GM23338 (cell line): ENCODE measurements around the gene RASAL3. TPM values are rescaled to one million over a fixed set of nuclear protein-coding genes. Genes with fewer than 3 reads are reported as not detected.

Source experiments
- ATAC-seq: fragments of 200-7000 bp; cut with Tn5 transposase; 3 replicates; pipeline ENCODE4 v1.9.1; 2020
- DNase-seq: peaks from one replicate; pipeline ENCODE4 v3.0.0-alpha.2; 2015; ENCODE audit warnings: low spot score
- H2AFZ ChIP-seq: fragments of 200-600 bp; sonication (generic); 2 replicates; pipeline ENCODE4 v1.8.0; 2016; ENCODE audit warnings: antibody characterized with exemption, mild to moderate bottlenecking, moderate library complexity
- H3F3A ChIP-seq: fragments of 200-600 bp; sonication (generic); replicated peaks from 2 replicates; pipeline ENCODE4 v1.8.0; 2017; ENCODE audit warnings: antibody characterized with exemption, mixed run types, low read depth
- H3K27ac ChIP-seq: fragments of 200-600 bp; sonication (generic); 2 replicates; pipeline ENCODE4 v1.6.1; 2016; ENCODE audit warnings: low read depth
- H3K27me3 ChIP-seq: fragments of 200-600 bp; sonication (generic); 2 replicates; pipeline ENCODE4 v1.8.0; 2016; ENCODE audit warnings: mild to moderate bottlenecking, mixed run types, moderate library complexity; ENCODE audit not compliant: insufficient read depth
- H3K36me3 ChIP-seq: fragments of 200-600 bp; sonication (generic); 2 replicates; pipeline ENCODE4 v1.8.0; 2016; ENCODE audit warnings: mild to moderate bottlenecking; ENCODE audit not compliant: insufficient read depth
- H3K4me1 ChIP-seq: fragments of 200-600 bp; sonication (generic); 2 replicates; pipeline ENCODE4 v1.8.0; 2016; ENCODE audit warnings: mild to moderate bottlenecking, moderate library complexity; ENCODE audit not compliant: insufficient read depth
- H3K4me2 ChIP-seq: fragments of 200-600 bp; sonication (generic); 2 replicates; pipeline ENCODE4 v1.7.1; 2017; ENCODE audit warnings: mixed run types
- H3K4me3 ChIP-seq: fragments of 200-600 bp; sonication (generic); 2 replicates; pipeline ENCODE4 v1.6.1; 2016; ENCODE audit warnings: mixed run types
- H3K79me2 ChIP-seq: fragments of 200-600 bp; sonication (generic); replicated peaks from 2 replicates; pipeline ENCODE4 v1.8.0; 2017; ENCODE audit warnings: mild to moderate bottlenecking; ENCODE audit not compliant: insufficient read depth
- H3K9me2 ChIP-seq: fragments of 200-600 bp; sonication (generic); 2 replicates; pipeline ENCODE4 v1.8.0; 2017; ENCODE audit not compliant: insufficient read depth
- H4K20me1 ChIP-seq: fragments of 200-600 bp; sonication (generic); replicated peaks from 2 replicates; pipeline ENCODE4 v1.8.0; 2017; ENCODE audit warnings: mild to moderate bottlenecking; ENCODE audit not compliant: insufficient read depth
- H3K27ac Mint-ChIP-seq: 2 replicates; pipeline ENCODE4 v1.8.0; 2020; ENCODE audit warnings: inconsistent platforms, mild to moderate bottlenecking, moderate library complexity, mixed read lengths
- H3K27me3 Mint-ChIP-seq: 3 replicates; pipeline ENCODE4 v1.8.0; 2022; ENCODE audit warnings: low read depth, mild to moderate bottlenecking, moderate library complexity, mixed read lengths, inconsistent platforms; ENCODE audit not compliant: insufficient read depth, poor library complexity
- H3K36me3 Mint-ChIP-seq: 3 replicates; pipeline ENCODE4 v1.8.0; 2021; ENCODE audit warnings: low read depth, mild to moderate bottlenecking, inconsistent platforms, moderate library complexity, mixed read lengths
- H3K4me1 Mint-ChIP-seq: 3 replicates; pipeline ENCODE4 v1.8.0; 2020; ENCODE audit warnings: mild to moderate bottlenecking, inconsistent platforms, mixed read lengths
- H3K4me3 Mint-ChIP-seq: 3 replicates; pipeline ENCODE4 v1.8.0; 2021; ENCODE audit warnings: moderate library complexity, mild to moderate bottlenecking, inconsistent platforms, mixed read lengths
- H3K9me3 Mint-ChIP-seq: 3 replicates; pipeline ENCODE4 v1.8.0; 2020; ENCODE audit warnings: moderate library complexity, mild to moderate bottlenecking, inconsistent platforms, mixed read lengths
- CREB1 ChIP-seq: fragments of 250-450 bp; sonication (Bioruptor Pico); IDR thresholded peaks from 2 replicates; pipeline ENCODE4 v1.5.0; 2020; ENCODE audit warnings: low read depth, mild to moderate bottlenecking, moderate library complexity
- EZH2phosphoT487 ChIP-seq: fragments of 200-600 bp; sonication (generic); IDR thresholded peaks from one replicate; pipeline ENCODE4 v1.8.1; 2018; ENCODE audit warnings: antibody characterized with exemption; ENCODE audit not compliant: unreplicated experiment
- NANOG ChIP-seq: IDR thresholded peaks from 2 replicates; pipeline ENCODE4 v1.6.1; 2016; ENCODE audit warnings: antibody characterized with exemption, borderline replicate concordance
- POLR2AphosphoS5 ChIP-seq: IDR thresholded peaks from 2 replicates; pipeline ENCODE4 v1.6.1; 2016; ENCODE audit warnings: antibody characterized with exemption, low read depth
- polyA plus RNA-seq: library from polyadenylated mRNA; unstranded; fragments of >200 nt; fragmentation: Nextera tagmentation; extraction: Ambion mirVana; gene quantifications from 2 replicates; pipeline ENCODE4 v1.2.1, GENCODE V29; 2016
- total RNA-seq: library from RNA; depleted of rRNA; stranded (reverse); fragments of >200 nt; shearing (Covaris generic); gene quantifications from 2 replicates; pipeline ENCODE4 v1.2.3, GENCODE V29; 2014
- TF ChIP-seq, protein P1 (sequence below): fragments of 250-450 bp; sonication (Bioruptor Pico); IDR thresholded peaks from 2 replicates; pipeline ENCODE4 v1.5.0; 2020; ENCODE audit warnings: mild to moderate bottlenecking, moderate library complexity
- TF ChIP-seq, protein P2 (sequence below), 2 experiments: fragments of 200-600 bp in 1 of 2; sonication (generic) in 1 of 2; conservative IDR thresholded peaks; 2 replicates each; pipeline versions ENCODE4 v1.5.1 to v1.6.1; 2016 to 2017; ENCODE audit warnings: antibody characterized with exemption in 2 of 2, low read depth in 2 of 2, mild to moderate bottlenecking in 2 of 2, moderate library complexity in 1 of 2
- TF ChIP-seq, protein P3 (sequence below): IDR thresholded peaks from one replicate; pipeline ENCODE4 v1.6.1; 2018; ENCODE audit warnings: antibody characterized with exemption; ENCODE audit not compliant: unreplicated experiment
- TF ChIP-seq, protein P4 (sequence below): IDR thresholded peaks from 2 replicates; pipeline ENCODE4 v1.6.1; 2016; ENCODE audit warnings: antibody characterized with exemption

Gene RASAL3
- total and polyA plus RNA-seq, 2 experiments from 2014 or later, result 1.8 to 1.9 TPM

DNA sequence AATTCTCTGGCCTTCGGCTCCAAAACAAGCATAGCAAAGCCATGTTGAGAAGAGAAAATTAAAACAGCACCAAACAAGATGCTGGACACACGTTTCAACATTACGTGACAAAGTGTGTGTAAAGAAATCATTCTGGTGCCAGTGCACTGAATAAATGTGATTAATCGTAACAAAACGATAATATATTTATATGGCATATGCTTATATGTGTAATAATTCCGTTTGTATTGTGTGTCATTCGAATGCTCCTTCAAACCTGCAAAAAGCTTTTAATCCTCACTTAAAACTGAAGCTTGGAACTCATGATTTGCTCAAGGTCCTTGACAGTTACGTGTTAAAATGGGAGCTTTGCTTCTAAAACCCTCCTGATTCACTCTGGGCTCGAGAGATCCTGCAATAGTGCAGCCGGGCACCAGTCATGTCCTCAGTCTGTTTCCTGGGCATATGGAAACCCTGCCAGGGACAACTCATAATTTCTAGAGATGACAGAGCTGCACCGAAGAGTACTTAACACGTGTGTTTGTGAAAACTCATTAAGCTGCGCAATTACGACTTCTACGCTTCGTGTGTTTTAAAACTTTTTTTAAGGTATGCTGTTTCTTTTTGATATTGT, 44.8 kb downstream of the RASAL3 start (continued):
- TF ChIP-seq, protein P1, sequence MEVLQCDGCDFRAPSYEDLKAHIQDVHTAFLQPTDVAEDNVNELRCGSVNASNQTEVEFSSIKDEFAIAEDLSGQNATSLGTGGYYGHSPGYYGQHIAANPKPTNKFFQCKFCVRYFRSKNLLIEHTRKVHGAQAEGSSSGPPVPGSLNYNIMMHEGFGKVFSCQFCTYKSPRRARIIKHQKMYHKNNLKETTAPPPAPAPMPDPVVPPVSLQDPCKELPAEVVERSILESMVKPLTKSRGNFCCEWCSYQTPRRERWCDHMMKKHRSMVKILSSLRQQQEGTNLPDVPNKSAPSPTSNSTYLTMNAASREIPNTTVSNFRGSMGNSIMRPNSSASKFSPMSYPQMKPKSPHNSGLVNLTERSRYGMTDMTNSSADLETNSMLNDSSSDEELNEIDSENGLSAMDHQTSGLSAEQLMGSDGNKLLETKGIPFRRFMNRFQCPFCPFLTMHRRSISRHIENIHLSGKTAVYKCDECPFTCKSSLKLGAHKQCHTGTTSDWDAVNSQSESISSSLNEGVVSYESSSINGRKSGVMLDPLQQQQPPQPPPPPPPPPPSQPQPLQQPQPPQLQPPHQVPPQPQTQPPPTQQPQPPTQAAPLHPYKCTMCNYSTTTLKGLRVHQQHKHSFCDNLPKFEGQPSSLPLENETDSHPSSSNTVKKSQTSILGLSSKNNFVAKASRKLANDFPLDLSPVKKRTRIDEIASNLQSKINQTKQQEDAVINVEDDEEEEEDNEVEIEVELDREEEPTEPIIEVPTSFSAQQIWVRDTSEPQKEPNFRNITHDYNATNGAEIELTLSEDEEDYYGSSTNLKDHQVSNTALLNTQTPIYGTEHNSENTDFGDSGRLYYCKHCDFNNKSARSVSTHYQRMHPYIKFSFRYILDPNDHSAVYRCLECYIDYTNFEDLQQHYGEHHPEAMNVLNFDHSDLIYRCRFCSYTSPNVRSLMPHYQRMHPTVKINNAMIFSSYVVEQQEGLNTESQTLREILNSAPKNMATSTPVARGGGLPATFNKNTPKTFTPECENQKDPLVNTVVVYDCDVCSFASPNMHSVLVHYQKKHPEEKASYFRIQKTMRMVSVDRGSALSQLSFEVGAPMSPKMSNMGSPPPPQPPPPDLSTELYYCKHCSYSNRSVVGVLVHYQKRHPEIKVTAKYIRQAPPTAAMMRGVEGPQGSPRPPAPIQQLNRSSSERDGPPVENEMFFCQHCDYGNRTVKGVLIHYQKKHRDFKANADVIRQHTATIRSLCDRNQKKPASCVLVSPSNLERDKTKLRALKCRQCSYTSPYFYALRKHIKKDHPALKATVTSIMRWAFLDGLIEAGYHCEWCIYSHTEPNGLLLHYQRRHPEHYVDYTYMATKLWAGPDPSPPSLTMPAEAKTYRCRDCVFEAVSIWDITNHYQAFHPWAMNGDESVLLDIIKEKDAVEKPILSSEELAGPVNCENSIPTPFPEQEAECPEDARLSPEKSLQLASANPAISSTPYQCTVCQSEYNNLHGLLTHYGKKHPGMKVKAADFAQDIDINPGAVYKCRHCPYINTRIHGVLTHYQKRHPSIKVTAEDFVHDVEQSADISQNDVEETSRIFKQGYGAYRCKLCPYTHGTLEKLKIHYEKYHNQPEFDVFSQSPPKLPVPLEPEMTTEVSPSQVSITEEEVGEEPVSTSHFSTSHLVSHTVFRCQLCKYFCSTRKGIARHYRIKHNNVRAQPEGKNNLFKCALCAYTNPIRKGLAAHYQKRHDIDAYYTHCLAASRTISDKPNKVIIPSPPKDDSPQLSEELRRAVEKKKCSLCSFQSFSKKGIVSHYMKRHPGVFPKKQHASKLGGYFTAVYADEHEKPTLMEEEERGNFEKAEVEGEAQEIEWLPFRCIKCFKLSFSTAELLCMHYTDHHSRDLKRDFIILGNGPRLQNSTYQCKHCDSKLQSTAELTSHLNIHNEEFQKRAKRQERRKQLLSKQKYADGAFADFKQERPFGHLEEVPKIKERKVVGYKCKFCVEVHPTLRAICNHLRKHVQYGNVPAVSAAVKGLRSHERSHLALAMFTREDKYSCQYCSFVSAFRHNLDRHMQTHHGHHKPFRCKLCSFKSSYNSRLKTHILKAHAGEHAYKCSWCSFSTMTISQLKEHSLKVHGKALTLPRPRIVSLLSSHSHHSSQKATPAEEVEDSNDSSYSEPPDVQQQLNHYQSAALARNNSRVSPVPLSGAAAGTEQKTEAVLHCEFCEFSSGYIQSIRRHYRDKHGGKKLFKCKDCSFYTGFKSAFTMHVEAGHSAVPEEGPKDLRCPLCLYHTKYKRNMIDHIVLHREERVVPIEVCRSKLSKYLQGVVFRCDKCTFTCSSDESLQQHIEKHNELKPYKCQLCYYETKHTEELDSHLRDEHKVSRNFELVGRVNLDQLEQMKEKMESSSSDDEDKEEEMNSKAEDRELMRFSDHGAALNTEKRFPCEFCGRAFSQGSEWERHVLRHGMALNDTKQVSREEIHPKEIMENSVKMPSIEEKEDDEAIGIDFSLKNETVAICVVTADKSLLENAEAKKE, result no peak

DNA sequence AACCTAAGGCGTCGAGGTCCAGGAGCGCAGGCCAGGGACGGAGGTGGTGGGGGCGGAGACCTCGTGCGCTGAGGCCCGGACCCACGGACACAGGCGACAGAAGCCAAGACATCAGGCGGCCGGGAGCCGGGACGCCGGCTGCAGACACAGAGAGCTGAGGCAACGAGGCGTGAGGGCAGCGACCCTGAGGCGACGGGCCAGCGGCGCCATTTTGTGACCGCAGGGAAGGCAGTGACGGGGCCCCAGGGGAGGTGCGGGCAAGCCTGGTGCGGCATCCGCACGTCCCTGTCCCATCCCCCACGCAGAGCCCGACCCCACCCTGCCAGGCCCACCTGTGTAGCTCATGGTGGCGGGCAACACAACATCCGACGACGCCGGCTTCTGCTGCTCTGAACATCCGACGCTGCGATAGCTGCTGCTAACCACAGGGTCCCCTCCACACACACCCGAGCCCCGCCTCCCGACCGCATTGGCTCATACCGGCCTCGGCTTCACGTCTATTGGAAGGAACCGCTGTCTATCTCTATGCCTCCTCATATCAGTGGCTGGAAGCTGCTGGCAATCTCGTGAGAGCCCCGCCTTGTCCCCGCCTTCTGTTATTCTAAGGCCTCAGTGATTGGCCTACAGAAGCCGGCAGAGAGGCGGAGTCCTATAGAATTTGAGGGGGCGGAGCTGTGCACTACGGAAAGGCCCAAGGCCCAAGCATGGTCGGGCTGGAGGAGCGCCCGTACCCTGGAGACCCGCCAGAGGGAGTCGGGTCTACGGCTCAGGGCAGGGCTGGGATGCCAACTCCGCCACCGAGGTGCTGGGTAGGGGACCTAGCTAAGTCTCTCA, 45.5 kb downstream of the RASAL3 start, which contains the start of gene AKAP8L:
Gene AKAP8L (minus strand): TSS at position 410 of the 834 bp plus-strand sequence. CDS start 65 bp downstream, at position 345.
- peaks cover 10% of the 10 kb centered on the region; the same call in 1 of the 2 replicates for H3K36me3 ChIP-seq
- peak within 1 kb of the TSS; percentile 99 for H3K4me2 ChIP-seq
- H3K79me2 ChIP-seq, result peaks cover 48% of the 10 kb centered on the region
- Mint-ChIP-seq H3K9me3 (no peaks in the 10 kb centered on the region; the same call in 1 of the 3 replicates), H3K27ac (peak within 1 kb of the TSS; percentile 100), H3K36me3 (peaks cover 44% of the 10 kb centered on the region), H3K4me1 (peaks cover 10% of the 10 kb centered on the region), H3K4me3 (peak within 1 kb of the TSS; percentile 95), H3K27me3 (peaks cover 11% of the 10 kb centered on the region)
- DNase-seq, result peak; percentile 100
- TF ChIP-seq, protein P2, sequence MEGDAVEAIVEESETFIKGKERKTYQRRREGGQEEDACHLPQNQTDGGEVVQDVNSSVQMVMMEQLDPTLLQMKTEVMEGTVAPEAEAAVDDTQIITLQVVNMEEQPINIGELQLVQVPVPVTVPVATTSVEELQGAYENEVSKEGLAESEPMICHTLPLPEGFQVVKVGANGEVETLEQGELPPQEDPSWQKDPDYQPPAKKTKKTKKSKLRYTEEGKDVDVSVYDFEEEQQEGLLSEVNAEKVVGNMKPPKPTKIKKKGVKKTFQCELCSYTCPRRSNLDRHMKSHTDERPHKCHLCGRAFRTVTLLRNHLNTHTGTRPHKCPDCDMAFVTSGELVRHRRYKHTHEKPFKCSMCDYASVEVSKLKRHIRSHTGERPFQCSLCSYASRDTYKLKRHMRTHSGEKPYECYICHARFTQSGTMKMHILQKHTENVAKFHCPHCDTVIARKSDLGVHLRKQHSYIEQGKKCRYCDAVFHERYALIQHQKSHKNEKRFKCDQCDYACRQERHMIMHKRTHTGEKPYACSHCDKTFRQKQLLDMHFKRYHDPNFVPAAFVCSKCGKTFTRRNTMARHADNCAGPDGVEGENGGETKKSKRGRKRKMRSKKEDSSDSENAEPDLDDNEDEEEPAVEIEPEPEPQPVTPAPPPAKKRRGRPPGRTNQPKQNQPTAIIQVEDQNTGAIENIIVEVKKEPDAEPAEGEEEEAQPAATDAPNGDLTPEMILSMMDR (conservative IDR thresholded peaks at IDR 0.05; ENCODE audit: low read depth in 2 of 2), result peak; percentile 62 to 75
- peak; percentile 89 for TF ChIP-seq POLR2AphosphoS5
- TF ChIP-seq, protein P3, sequence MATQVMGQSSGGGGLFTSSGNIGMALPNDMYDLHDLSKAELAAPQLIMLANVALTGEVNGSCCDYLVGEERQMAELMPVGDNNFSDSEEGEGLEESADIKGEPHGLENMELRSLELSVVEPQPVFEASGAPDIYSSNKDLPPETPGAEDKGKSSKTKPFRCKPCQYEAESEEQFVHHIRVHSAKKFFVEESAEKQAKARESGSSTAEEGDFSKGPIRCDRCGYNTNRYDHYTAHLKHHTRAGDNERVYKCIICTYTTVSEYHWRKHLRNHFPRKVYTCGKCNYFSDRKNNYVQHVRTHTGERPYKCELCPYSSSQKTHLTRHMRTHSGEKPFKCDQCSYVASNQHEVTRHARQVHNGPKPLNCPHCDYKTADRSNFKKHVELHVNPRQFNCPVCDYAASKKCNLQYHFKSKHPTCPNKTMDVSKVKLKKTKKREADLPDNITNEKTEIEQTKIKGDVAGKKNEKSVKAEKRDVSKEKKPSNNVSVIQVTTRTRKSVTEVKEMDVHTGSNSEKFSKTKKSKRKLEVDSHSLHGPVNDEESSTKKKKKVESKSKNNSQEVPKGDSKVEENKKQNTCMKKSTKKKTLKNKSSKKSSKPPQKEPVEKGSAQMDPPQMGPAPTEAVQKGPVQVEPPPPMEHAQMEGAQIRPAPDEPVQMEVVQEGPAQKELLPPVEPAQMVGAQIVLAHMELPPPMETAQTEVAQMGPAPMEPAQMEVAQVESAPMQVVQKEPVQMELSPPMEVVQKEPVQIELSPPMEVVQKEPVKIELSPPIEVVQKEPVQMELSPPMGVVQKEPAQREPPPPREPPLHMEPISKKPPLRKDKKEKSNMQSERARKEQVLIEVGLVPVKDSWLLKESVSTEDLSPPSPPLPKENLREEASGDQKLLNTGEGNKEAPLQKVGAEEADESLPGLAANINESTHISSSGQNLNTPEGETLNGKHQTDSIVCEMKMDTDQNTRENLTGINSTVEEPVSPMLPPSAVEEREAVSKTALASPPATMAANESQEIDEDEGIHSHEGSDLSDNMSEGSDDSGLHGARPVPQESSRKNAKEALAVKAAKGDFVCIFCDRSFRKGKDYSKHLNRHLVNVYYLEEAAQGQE, result peak; percentile 17
- no peak for TF ChIP-seq NANOG
- TF ChIP-seq, protein P4, sequence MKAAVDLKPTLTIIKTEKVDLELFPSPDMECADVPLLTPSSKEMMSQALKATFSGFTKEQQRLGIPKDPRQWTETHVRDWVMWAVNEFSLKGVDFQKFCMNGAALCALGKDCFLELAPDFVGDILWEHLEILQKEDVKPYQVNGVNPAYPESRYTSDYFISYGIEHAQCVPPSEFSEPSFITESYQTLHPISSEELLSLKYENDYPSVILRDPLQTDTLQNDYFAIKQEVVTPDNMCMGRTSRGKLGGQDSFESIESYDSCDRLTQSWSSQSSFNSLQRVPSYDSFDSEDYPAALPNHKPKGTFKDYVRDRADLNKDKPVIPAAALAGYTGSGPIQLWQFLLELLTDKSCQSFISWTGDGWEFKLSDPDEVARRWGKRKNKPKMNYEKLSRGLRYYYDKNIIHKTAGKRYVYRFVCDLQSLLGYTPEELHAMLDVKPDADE, result peak; percentile 45
- TF ChIP-seq EZH2phosphoT487, result no peak
- TF ChIP-seq CREB1, result peak; percentile 72; the same call in 1 of the 2 replicates
- H3K27ac ChIP-seq, result peak within 1 kb of the TSS; percentile 26; the same call in 1 of the 2 replicates
- H3K9me2 ChIP-seq, result no peaks in the 10 kb centered on the region
- H4K20me1 ChIP-seq, result peaks cover 41% of the 10 kb centered on the region
- no peaks in the 10 kb centered on the region for H3K27me3 ChIP-seq
- peak; percentile 95 for ATAC-seq
- peaks cover 23% of the 10 kb centered on the region for H3F3A ChIP-seq
- peaks cover 9% of the 10 kb centered on the region; the same call in 1 of the 2 replicates for H3K4me1 ChIP-seq
- peak within 1 kb of the TSS; percentile 99 for H3K4me3 ChIP-seq
- H2AFZ ChIP-seq, result peak within 1 kb of the TSS; percentile 47; the same call in 1 of the 2 replicates
